ENCODE data around the gene PDPK1. TPM values are rescaled to one million over a fixed set of nuclear protein-coding genes. Genes with fewer than 3 reads are reported as not detected.
A peak's percentile ranks its signal among the peaks of the same experiment; 100 is the strongest.

The PDPK1 gene
- total and polyA plus RNA-seq, 2 donors from 2014 or later, result 14.3 to 52.3 TPM

DNA sequence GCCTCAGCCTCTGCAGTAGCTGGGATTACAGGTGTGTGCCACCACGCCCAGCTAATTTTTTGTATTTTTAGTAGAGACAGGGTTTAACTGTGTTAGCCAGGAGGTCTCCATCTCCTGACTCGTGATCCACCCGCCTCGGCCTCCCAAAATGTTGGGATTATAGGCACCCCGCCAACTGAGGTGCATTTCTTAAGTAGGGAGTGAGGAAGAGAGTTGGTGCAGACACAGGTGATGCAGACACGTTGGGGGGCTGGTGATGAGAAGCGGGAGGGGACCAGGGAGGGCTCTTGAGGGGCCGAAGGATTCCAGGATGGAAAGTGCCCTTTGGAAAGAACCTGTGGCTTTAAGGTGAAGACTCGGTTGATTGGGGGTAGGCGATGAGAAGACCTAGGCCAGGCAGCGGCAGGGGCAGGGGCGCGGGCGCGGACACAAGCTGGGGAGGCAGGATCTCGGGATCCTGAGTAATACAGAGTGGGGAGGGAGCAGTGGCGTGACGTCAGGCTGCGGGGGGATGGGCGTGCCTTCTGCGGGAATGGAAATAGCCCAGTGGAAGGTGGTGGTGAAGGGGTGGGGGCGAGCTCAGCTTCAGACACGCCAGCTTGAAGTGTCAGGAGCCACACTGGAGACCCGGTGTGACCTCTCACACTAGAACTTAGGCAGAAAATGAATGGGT is 26.6 kb upstream of the PDPK1 start:
- H3K9me3 ChIP-seq (ENCODE audit: control insufficient read depth in 2 of 3, insufficient read depth in 1 of 3, low read length in 3 of 3), result no peaks in the 10 kb centered on the region
- FAIRE-seq (no peak), DNase-seq (peak; percentile 51 to 91 (median 59))
- no peak overlapping the region for H3K4me3 ChIP-seq (ENCODE audit: low read length in 3 of 3)
- TF ChIP-seq, protein P1, sequence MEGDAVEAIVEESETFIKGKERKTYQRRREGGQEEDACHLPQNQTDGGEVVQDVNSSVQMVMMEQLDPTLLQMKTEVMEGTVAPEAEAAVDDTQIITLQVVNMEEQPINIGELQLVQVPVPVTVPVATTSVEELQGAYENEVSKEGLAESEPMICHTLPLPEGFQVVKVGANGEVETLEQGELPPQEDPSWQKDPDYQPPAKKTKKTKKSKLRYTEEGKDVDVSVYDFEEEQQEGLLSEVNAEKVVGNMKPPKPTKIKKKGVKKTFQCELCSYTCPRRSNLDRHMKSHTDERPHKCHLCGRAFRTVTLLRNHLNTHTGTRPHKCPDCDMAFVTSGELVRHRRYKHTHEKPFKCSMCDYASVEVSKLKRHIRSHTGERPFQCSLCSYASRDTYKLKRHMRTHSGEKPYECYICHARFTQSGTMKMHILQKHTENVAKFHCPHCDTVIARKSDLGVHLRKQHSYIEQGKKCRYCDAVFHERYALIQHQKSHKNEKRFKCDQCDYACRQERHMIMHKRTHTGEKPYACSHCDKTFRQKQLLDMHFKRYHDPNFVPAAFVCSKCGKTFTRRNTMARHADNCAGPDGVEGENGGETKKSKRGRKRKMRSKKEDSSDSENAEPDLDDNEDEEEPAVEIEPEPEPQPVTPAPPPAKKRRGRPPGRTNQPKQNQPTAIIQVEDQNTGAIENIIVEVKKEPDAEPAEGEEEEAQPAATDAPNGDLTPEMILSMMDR (IDR thresholded peaks at IDR 0.05; ENCODE audit: borderline replicate concordance, extremely low read depth, insufficient read depth), result no peak
- peak overlapping the region; percentile 80 to 81 for H3K27ac ChIP-seq (ENCODE audit: low read depth in 2 of 2, low read length in 2 of 2)
- H3K36me3 ChIP-seq (ENCODE audit: control insufficient read depth in 2 of 3, insufficient read depth in 3 of 3, low read length in 3 of 3), result peaks cover 0 to 3% (median 0%) of the 10 kb centered on the region in 3 donors
- H3K9ac ChIP-seq (ENCODE audit: low read length in 3 of 3), result peak overlapping the region in 2 of 3 donors; percentile 12 to 55
- intact Hi-C loops (cut with DNase I), result no loop called here
- H3K4me1 ChIP-seq (ENCODE audit: control insufficient read depth in 2 of 3, insufficient read depth in 2 of 3, low read depth in 1 of 3, low read length in 3 of 3), result peaks cover 0 to 32% (median 20%) of the 10 kb centered on the region in 3 donors
- H3K27me3 ChIP-seq (ENCODE audit: control insufficient read depth, insufficient read depth, low read length), result no peaks in the 10 kb centered on the region

DNA sequence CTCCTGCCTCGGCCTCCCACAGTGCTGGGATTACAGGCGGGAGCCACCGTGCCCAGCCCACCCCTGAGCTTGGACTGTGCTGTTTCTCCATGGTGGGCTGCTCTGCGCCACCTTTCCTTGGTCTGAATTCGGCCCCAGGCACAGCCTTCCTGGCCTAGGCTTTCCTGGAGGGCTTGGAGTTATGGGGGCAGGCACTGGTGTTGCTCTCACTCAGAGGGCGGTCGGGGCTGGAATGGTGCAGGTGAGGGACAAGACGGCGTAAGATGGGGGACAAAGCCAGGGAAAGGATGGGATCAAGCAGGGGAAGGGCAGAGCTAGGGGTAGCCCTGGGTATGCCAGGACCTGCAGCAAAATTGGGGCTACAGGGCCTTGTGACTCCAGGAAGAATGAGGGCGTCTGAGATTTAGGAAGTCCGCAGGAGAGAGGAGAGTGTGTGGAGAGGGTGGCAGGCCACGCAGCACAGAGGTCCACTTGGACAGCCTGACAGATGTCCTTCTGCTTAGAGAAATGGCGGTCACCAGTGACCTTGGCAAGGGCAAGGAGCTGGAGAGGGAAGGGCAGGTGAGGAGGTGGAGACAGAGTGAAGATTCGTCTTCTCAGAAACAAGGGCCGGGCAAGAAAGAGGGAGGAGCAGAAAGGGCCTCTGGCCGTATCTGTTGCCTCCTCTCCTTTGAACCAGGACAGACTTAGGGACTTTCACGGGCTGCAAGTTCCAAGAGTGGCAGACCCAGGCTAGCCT is 25.7 kb upstream of the PDPK1 start:
- peaks cover 0 to 5% (median 0%) of the 10 kb centered on the region in 3 donors for H3K36me3 ChIP-seq (ENCODE audit: control insufficient read depth in 2 of 3, insufficient read depth in 3 of 3, low read length in 3 of 3)
- peaks cover 0 to 41% (median 20%) of the 10 kb centered on the region in 3 donors for H3K4me1 ChIP-seq (ENCODE audit: control insufficient read depth in 2 of 3, insufficient read depth in 2 of 3, low read depth in 1 of 3, low read length in 3 of 3)
- H3K4me3 ChIP-seq (ENCODE audit: low read length in 3 of 3), result no peak overlapping the region
- intact Hi-C loops (cut with DNase I), result no loop called here
- TF ChIP-seq, protein P1 (IDR thresholded peaks at IDR 0.05; ENCODE audit: borderline replicate concordance, extremely low read depth, insufficient read depth), result no peak
- no peaks in the 10 kb centered on the region for H3K9me3 ChIP-seq (ENCODE audit: control insufficient read depth in 2 of 3, insufficient read depth in 1 of 3, low read length in 3 of 3)
- peak overlapping the region; percentile 80 to 81 for H3K27ac ChIP-seq (ENCODE audit: low read depth in 2 of 2, low read length in 2 of 2)
- FAIRE-seq, result no peak
- H3K9ac ChIP-seq (ENCODE audit: low read length in 3 of 3), result peak overlapping the region in 1 of 3 donors; percentile 46
- no peaks in the 10 kb centered on the region for H3K27me3 ChIP-seq (ENCODE audit: control insufficient read depth, insufficient read depth, low read length)
- DNase-seq, result peak in 3 of 5 donors; percentile 29 to 64 (median 57)

DNA sequence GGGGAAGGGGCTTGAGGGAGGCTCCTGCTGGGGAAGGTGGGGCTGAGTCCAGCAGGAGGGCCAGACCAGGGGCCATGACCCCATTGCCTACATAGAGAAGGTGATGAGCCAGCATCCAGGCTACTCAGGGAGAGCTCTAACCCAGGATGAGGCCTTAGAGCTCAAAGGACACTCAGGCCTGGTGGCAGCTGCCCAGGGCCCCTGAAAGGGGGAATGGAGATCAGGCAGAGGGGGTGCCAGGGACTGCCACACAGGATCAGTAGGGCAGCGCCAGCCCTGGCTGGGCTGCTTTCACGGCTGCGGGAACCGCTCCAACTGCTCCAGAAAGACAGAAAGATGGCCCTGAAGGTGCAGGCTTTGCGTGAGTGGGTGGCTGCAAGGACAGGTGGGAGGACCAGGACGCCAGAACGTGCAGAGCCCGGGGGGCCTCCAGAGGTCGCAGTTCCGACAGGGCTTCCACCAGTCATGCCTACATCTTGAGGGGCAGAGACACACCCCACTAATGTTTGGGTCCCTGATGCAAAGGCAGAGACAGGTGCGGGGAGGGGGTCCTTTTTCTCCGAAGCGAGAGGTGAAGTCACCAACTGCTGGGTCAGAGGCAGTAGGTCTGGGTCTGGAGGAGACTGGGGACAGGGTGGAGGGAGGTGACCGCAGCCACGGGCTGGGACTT is 25.0 kb upstream of the PDPK1 start:
- H3K9ac ChIP-seq (ENCODE audit: low read length in 3 of 3), result peak overlapping the region in 1 of 3 donors; percentile 58
- peak overlapping the region; percentile 33 to 51 (median 46) for H3K4me3 ChIP-seq (ENCODE audit: low read length in 3 of 3)
- TF ChIP-seq, protein P1 (IDR thresholded peaks at IDR 0.05; ENCODE audit: borderline replicate concordance, extremely low read depth, insufficient read depth), result no peak
- no peaks in the 10 kb centered on the region for H3K9me3 ChIP-seq (ENCODE audit: control insufficient read depth in 2 of 3, insufficient read depth in 1 of 3, low read length in 3 of 3)
- peaks cover 0 to 5% (median 0%) of the 10 kb centered on the region in 3 donors for H3K36me3 ChIP-seq (ENCODE audit: control insufficient read depth in 2 of 3, insufficient read depth in 3 of 3, low read length in 3 of 3)
- FAIRE-seq (no peak), DNase-seq (peak; percentile 54 to 79 (median 59))
- intact Hi-C loops (cut with DNase I), result no loop called here
- H3K27ac ChIP-seq (ENCODE audit: low read depth in 2 of 2, low read length in 2 of 2), result peak overlapping the region; percentile 80 to 81
- peaks cover 0 to 48% (median 20%) of the 10 kb centered on the region in 3 donors for H3K4me1 ChIP-seq (ENCODE audit: control insufficient read depth in 2 of 3, insufficient read depth in 2 of 3, low read depth in 1 of 3, low read length in 3 of 3)
- no peaks in the 10 kb centered on the region for H3K27me3 ChIP-seq (ENCODE audit: control insufficient read depth, insufficient read depth, low read length)
